EH (cell line): ENCODE measurements around the gene ELL.

Source experiments
- DNase-seq: peaks from one replicate; pipeline ENCODE4 v3.0.0-alpha.2; 2015; ENCODE audit warnings: low read depth

ELL gene

DNA sequence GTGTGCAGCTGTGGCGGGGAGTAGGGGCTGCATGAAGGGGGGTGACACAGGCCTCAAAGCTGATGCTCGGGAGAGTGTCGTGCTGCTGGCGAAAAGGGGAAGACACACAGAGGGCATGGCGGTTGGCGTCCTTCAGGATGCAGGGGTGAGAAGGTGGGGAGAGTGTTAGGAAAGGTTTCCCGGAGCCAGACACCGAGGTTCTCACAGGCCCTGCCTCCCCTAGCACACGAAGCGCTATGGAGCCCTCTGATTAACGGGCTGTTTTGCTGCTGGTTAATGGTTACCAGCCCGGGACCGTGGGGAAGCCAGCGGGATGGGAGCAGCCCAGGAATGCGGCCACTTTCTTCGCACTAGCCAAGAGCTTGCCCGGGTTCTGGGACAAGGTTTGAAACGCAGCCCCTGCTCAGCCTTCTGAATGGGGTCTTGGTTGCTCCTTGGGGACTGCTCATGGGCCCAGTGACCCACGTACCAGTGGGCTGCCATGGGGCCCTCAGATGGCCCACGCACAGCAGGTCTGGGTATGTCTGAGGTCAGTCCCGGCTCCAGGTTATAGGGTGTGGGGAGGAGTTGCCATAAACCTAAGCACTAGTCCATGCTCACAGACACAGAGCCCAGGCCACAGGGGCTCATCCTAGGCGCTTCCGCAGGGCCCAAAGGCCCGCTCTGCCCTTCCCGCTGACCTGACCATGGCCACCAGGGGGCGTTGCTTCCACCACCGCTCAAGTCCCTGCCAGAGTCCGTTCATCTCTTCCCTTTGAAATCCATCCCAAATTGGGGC, 52.6 kb downstream of the ELL start:
- peak; percentile 66 for DNase-seq

DNA sequence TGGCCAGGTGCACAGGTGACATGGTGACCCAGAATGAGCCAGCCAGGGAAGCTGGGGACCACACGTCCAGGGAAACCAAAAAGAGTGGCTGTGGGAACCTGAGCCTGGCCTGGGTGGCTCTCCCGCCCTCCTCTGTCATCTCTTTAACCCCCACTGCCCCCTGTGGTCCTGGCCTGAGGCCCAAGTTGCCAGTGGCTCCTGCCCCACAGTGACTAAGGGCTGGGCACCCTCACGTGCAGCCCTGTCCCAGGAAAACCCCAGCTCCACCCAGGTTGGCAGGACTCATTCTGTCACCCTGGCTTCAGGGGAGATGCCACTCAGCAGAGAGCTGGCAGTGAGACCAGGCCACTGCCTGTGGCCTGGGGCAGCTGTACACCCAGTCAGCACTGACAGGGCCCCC, 53.4 kb downstream of the ELL start:
- DNase-seq: no peak

DNA sequence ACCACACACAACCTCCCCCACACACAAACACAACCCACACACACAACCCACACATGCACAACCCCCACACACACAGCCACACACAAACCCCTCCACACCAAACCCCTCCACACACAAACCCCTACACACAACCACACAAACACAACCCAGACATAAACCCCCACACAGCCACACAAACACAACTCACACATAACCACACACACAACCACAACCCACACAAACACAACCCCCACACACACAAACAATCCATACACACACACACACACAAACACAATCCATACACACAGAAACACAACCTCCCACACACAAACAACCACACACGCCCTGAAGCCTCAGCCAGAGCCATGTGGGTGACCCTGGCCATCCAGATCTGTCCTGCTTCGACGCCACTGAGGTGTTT, 53.9 kb downstream of the ELL start:
- no peak for DNase-seq

DNA sequence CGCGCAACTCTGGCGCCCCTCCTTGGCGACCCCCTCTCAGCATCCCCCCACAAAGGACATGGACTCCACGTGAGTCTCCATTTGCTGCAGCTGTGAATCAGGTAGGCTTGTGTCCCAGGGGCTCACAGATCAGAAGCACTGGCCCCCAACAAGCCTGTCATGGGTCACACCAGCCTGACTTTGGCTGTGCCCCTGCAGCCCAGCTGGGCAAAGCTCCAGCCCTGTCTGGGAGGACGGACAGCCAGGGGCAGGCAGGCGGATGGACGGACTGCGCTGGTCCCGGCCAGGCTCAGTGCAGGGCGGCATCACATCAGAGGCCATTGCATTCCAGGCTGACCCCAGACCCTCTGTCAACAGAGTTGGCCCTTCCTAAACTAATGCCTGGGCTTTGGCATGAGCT, 55.5 kb downstream of the ELL start:
- DNase-seq: no peak

DNA sequence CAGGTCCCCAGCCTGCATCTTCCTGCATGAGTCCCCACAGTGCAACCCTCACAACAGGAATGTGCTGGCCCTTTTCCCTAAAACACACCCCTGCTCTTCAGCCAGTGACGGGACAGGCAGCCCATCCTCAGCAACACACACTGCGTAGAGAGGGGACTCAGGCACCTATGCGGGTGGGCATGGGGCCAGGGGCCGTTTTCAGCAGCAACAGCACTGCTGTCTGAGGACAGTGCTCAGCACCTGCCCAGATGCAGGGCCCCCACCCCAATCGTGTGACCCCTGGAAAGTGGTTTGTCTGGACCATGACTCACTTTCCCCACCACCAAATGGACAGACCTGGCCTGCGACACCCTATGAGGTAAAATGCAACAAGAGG, 55.9 kb downstream of the ELL start:
- no peak for DNase-seq

DNA sequence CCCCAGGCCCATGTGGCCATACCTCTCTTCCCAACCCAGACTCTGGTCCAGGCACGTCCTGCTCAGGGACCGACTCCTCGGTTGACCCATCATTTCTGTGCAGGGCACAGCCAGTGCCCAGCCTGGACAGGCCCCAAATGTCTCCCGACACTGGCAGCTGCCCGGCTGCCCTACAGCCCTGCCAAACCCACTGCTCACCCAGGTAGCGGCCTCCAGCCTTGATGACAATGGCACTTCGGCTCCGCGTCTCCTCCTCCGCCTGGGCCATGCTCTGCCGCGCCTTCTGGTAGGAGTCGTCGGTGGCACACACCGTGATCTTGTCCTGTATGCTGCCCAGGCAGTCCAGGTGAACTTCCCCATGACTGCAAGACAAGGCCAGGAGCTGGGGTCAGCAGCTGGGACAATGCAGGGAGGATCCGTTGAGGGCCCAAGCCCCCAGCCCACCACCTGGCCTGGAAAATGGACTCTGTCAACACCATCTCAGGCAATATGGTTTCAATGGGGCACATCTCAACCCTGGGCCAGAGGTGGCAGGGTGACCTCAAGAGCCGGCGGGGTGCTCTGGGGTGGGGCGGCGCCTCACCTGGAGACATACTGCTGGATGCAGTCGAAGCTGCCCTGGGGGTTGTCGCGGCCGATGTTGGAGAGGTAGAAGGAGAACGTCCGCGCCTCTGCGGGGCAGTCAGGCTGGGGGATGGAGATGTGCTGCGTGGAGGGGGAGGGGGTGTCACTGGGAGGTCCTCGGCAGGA, 56.5 kb downstream of the ELL start:
- DNase-seq: no peak

DNA sequence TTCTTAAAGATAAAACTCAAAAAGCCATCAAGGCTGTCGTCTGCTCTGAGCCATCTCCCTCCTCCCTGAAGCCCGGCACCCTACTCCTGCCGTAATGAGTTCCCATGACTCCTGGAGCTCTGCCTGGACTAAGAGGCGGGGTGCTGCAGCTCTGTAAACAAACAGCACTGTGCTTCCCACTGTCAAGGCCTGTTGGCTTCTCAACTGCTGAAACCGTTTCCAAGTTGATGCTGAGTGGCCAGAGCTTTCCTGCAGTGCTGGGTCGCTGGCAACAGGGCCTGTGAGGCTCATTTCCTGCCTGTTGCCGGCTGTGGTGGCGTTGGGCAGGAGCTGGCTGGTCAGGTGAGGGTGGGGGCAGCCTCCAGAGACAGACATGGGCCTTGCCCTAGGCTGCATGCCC, 57.2 kb downstream of the ELL start:
- peak; percentile 93 for DNase-seq

DNA sequence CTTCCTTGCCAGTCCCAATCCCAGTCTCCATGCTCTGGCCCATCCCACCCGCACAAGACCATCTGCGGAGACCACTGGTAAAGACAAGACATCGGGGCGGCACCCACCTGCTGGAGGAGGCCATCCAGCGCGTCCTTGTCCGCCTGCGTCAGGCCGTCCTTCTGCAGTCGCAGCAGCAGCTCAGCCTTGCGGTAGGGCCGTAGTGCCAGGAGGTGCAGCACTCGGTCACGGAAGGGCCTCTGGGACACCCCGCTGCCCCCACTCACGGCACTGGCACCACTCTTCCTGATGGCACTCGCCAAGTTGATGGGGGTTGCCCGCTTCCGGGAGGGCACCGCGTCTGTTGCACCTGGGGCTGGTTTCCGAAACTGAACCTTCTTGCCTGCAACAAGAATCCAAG, 60.4 kb downstream of the ELL start:
- DNase-seq: no peak

DNA sequence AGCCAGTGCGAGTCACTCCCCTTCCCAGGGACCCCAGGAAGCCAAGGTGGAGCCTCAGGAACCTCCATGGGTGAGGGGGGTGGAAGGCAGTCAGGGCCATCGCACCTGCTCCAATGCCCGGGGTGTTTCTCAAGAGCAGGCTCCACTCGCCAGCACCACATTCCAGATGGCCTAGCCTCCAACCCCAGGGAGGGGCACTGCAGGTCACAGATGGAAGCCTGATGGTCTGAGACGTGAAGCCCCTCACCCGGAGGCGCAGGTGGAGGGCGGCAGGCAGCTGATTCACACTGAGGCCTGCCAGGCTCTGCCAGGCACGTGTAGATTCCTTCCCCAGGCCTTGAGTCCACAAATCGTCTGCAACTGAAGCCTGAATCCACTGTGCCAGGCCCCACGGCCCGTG, 61.0 kb downstream of the ELL start:
- DNase-seq: no peak

DNA sequence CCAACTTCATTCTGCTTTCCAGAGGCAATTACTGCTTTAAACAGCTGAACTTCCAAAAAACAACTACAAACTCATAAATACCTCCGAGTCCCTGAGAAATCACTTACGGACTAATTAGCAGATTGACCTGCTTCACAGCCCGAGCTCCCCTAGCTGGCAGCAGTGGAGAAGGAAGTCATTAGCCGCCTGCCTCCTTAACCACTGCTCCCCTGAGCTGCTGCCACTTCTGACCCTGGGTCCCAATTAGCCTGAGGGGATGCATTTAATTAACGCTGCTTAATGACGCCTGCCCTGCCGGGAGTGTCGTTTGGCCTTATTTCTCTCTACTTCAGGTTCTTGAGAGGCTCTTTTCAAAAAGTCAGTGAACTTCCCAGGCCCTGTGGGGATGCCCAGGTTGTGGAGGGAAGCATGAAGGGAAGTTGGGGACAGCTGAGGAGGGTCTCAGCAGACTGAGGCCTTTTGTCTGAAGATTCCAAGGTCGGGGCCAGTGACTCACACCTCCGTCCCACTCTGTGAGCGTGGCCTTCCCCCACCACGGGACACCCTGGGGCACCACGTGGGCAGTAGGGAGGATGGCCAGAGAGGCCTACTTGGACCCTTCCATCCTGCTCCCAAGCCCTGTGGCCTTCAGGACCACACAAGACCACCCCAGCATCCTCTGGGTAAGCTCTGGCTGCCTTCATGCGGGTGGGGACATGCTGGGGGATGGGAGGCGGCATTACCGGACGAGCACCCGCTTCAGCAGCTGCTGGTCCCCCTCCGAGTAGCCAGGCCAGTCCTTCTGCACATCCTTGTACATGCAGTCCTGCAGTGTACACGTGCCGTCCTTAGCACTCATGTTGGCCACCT, 64.2 kb downstream of the ELL start:
- no peak for DNase-seq

DNA sequence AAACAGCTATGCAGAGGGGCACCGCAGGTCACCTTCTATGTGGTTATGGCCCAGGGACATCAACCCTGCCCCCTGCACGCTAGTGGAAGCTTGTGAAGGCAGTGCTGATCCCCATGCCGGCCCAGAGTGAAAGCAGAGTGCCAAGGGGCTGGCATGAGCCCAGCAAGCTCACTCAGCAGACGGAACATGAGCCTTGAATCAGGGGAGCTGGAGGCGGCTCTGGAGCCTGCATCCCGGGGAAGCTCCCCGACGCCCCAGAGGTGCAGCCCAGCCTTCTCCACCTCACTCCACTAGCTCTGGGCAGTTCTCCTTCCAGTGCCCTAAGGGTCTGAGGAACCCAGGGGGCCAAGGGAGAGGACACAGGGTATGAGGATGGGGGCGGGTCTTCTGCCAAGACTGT, 64.9 kb downstream of the ELL start:
- no peak for DNase-seq

DNA sequence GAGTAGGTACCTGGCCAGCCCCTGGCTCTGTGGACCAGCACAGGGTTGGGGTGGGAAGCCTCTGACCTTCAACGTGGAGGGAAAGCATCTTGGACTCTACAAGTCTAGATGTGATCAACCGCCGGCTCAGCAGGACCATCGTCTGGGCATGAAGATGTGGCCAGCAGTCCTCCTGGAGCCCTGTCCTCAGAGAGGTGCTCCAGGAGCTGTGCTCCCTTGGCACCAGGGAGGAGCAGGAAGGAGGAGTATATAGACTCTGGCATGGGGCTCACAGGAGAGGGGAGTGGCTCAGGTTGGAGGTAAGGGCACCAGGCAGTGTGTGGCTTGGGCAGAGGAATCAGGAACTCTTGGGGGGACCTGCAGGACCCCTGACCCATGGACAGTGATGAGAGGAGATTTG, 65.6 kb downstream of the ELL start:
- DNase-seq: no peak

DNA sequence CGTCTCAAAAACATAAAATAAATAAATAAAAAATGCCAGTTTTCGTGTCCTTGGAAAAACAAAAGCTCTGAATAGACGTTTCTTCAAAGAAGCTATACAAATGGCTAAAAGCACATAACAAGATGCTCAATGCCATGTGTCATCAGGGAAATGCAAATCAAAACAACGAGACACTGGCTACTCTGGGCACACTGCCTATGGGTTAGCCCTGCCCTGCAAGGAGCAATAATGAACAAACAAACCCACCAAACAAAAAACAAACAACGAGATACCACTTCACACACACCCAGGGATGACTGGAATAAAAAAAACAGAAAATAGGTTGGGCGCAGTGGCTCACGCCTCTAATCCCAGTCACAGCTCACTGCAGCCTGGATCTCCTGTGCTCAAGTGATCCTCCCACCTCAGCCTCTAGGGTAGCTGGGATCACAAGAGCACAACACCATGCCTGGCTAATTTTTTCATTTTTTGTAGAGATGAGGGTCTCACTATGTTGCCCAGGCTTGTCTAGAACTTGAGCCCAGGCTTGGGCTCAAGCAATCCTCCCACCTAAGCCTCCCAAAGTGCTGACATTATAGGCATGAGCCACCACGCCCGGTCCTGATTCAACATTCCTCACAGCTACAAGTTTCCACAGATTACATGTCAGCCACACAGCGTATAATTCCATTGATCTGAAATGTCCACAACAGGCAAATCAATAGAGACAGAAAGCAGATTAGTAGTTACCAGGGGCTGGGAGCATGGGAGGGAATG, 68.4 kb downstream of the ELL start:
- peak; percentile 77 for DNase-seq

DNA sequence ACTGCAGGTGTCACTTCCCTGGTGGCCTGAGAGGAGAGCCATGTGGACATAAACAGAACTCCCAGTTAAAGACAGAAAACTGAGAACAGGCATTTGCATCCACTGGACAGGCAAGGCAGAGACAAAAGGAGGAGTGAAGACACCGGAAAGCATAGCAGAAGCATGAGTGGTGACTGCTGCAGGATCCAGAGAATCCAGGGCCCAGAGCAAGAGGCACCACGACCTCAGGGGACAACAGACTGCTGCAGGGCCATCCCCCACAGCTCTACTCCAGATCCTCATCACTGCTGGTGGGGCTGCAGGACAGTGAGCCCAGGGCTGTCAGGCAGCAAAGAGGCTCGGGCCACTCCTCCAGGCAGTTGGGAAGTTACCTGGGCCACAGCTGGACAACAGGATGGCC, 69.5 kb downstream of the ELL start:
- peak; percentile 57 for DNase-seq

DNA sequence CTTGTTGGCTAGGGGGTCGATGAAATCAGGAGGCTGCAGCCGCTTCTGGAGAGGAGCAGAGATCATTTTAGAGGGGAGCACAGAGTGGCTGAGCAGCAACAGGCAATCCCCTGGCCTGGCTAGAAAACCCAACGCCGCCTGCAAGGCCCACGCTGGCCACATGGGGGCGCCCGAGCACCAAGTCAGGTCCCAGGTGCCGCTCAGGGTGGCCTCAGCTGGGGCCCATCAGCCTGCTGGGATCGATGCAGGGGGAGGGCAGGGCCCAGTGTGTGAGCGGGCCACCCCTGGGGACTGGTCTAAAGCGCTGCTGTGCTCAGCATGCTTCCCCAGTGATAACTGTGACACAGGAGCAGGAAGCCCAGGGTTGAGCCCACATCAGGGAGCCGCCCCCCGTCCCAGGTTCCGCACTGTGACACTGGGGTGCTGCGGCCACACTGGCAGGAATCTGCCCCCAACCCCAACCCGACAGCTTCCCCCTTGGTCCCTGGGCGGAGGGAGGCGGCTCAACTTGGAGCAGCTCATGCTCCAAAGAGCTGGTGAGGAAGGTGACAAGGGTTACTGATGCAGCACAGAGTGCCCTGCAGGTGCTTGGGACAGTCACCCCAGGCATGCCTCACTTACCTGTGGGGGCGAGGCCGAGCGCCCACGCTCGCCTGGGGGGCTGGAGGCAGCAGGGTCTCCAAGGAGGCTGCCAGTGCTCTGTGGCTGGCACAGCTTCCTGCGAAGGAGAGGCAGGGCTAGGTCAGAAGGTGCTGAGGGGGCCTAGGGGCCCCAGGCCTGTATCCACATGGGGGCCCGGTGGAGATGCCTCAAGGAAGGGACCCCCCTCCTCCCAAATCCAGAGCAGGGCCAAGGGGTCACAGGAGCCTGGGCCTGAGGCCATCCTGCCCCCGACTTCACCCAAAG, 70.7 kb downstream of the ELL start:
- DNase-seq: peak; percentile 72

DNA sequence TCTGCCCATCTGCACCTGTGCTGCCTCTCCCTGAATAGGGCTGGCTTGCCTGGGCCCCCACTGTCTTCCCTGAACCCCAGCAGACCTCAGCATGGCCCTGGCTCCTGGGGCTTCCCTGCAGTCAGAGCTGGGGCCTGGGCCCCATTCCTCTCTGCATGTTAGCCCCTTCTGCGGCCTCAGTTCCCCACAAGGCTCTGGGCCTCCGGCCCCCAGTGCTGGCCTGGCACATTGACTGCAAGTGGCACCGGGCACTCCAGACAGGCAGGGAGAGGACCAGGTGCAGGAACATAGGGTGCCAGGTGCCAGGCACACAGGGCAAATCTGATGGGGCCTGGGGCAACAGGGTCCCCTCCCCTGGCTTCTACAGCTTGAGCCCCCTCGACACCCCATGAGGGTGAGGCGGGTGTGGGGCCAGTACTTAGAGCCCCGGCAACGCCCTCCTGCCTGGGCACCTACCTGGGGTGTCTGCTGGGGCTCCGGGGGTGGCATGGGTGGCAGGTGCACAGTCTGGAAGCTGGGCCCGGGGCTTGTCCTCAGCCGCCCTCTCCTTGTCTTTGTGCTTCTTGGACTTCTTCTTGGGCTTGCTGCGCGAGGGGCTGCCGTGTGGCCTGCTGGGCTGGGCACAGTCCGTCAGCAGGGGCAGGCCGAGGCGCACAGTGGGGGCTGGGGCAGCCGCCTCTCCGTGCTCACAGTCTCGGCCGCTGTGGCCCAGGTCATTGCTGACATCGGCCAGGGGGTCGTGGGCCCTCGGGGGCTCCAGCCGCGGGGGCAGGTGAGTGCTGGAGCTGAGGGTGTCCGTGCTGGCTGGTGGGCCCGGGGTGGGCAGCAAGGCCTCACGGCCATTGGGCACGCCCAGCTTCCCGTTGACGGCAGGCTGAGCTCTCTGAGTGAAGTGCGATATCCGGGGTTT, 71.6 kb downstream of the ELL start:
- DNase-seq: no peak

DNA sequence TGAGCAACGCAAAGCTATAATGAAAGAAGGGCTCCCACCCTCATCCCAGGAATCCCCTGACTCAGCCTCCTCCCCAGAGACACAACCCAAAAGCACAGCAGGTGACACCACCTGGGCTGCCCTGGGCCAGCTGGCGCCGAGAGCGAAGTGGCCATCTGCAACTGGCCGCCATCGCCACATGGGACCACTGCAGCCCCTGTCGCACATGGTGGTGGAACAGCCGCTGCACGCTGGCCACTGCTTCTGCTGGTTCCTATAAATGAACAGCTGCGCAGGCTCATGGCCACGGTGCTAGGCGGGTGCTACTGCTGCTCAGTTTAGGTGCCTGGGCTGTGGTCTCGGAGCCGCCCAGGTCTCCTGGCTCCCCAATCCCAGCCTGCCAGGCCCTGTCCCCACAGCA, 72.3 kb downstream of the ELL start:
- DNase-seq: no peak

DNA sequence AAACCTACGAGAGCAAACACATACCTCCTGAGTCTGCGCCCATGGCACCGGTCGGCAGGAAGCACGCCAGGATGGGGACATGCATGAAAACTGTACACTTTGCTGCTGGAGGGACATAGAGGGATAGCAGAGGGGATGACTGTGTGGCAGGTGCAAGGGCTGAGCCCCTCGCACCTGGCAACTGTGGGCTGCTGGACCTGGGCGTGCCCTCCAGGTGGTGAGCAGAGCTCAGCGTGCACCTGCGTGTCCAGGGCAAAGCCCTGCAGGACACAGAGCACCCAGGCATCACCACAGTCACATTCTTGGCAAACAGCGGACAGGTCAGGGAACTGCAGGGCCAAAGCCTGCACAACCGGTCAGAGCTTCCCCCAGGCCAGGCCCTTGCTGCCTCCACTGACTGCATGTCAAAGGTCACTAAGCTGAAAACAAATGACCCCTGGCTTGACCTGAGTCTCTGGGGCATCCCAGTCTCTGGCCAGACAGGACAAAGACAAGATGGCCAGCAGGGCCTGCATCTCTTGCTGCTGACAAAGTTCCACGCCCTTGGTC, 75.0 kb downstream of the ELL start:
- no peak for DNase-seq

DNA sequence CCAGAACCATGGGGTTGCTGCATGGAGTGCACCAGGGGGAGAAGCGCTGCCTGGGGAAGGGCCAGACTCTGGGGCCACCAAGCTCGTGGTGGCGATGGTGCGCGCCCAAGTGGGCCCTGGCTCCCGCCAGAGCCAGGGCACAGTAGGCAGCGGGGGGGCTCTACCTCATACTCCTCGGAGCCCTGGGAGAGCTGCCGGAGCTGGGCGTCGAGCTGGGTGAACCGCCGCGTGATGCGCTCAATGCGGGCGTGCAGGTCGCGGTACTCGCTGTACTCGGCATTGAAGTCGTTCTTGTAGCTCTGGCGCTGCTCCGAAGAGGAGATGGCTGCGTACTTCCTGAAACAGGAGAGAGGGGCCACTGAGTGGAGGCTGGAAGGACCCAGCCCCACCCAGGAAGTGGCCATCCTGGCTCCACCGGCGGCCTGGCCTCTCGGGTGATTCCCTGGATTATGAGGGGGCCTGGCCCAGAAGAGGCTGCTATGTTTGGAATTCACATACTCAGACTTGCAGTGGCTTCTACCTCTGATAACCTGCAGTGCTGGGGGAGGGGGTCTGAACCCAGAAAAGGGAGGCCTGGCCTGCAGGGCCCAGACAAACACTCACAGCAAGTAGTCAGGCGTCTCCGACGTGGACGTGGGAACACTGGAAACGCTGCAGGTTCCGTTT, 75.6 kb downstream of the ELL start:
- no peak for DNase-seq
